Measurements from ENCODE around the gene NT5E. TPM values are rescaled to one million over a fixed set of nuclear protein-coding genes. Genes with fewer than 3 reads are reported as not detected.

NT5E gene
- total RNA-seq, 1 experiment from 2014 or later = 0.52 TPM

DNA sequence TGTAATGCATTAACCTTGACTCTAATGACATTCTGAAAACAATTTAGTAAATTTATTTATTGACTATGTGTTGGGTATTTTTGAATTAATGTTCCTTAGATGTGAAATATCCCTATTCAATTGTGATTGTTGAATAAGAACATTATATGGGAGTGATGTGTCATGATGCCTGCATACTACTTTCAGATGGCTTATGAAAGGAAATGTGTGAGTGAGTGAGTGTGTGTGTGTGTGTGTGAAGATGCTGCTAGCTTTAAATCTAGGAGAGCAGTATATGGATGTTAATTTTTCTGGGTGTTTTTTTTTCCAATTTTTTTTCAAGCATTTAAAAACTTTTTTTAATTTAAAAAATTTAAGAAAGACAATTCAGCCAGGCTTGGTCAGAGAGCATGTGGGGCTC is 32.5 kb upstream of the NT5E start:
- Mint-ChIP-seq H3K9me3 (no peaks in the 10 kb centered on the region), H3K4me1 (no peaks in the 10 kb centered on the region; a peak in 1 of 4 replicates), H3K27me3 (ENCODE audit: low read depth) (no peaks in the 10 kb centered on the region), H3K36me3 (ENCODE audit: insufficient read depth in 1 of 3, low read depth in 3 of 3) (no peaks in the 10 kb centered on the region), H3K27ac (no peak overlapping the region), H3K4me3 (no peak overlapping the region)
- Histone ChIP-seq H2AK5ac (ENCODE audit: insufficient read length, low read length) (no peak overlapping the region), H4K91ac (ENCODE audit: insufficient read length, low read depth, low read length) (no peak overlapping the region), H2BK20ac (ENCODE audit: low read depth, low read length, poor library complexity, severe bottlenecking) (no peak overlapping the region), H3K4me1 (ENCODE audit: insufficient read depth, low read length) (no peaks in the 10 kb centered on the region), H2BK15ac (ENCODE audit: low read depth, low read length) (no peak overlapping the region), H3K23ac (ENCODE audit: insufficient read length, low read depth, low read length) (no peak overlapping the region), H2AFZ (ENCODE audit: low read length) (no peak overlapping the region), H2BK12ac (ENCODE audit: insufficient read length, low read depth, low read length) (no peak overlapping the region), H3K27ac (ENCODE audit: insufficient read length, low read depth, low read length) (no peak overlapping the region), H3T11ph (ENCODE audit: low read length) (no peak overlapping the region), H3K14ac (ENCODE audit: insufficient read depth, low read length) (no peak overlapping the region), H3K56ac (ENCODE audit: insufficient read length, low read depth, low read length) (no peak overlapping the region), H3K27me3 (ENCODE audit: insufficient read depth, low read length) (no peaks in the 10 kb centered on the region), H3K9ac (ENCODE audit: extremely low read depth, insufficient read length, low read length) (no peak overlapping the region), H3K9me3 (ENCODE audit: control insufficient read depth, low read depth, low read length) (no peaks in the 10 kb centered on the region), H2BK5ac (ENCODE audit: insufficient read length, low read length) (no peak overlapping the region), H3K18ac (ENCODE audit: insufficient read length, low read depth, low read length) (no peak overlapping the region), H2BK120ac (ENCODE audit: low read depth, low read length, poor library complexity, severe bottlenecking) (no peak overlapping the region), H4K20me1 (ENCODE audit: control insufficient read depth, insufficient read depth, insufficient read length) (no peaks in the 10 kb centered on the region), H3K4ac (ENCODE audit: low read depth, low read length) (no peak overlapping the region), H3K23me2 (ENCODE audit: insufficient read length, low read depth, low read length, poor library complexity, severe bottlenecking) (no peaks in the 10 kb centered on the region), H4K5ac (ENCODE audit: insufficient read length, low read depth, low read length) (no peak overlapping the region), H3K4me2 (ENCODE audit: insufficient read depth, insufficient read length, low read length) (no peak overlapping the region), H4K8ac (replicated peaks; ENCODE audit: insufficient read length, low read depth, low read length) (no peak overlapping the region), H3K79me2 (ENCODE audit: insufficient read depth, low read length) (no peaks in the 10 kb centered on the region), H3K79me1 (ENCODE audit: insufficient read depth, low read depth, low read length, poor library complexity, severe bottlenecking) (no peaks in the 10 kb centered on the region)
- DNase-seq = no peak
- TF ChIP-seq, protein P1, sequence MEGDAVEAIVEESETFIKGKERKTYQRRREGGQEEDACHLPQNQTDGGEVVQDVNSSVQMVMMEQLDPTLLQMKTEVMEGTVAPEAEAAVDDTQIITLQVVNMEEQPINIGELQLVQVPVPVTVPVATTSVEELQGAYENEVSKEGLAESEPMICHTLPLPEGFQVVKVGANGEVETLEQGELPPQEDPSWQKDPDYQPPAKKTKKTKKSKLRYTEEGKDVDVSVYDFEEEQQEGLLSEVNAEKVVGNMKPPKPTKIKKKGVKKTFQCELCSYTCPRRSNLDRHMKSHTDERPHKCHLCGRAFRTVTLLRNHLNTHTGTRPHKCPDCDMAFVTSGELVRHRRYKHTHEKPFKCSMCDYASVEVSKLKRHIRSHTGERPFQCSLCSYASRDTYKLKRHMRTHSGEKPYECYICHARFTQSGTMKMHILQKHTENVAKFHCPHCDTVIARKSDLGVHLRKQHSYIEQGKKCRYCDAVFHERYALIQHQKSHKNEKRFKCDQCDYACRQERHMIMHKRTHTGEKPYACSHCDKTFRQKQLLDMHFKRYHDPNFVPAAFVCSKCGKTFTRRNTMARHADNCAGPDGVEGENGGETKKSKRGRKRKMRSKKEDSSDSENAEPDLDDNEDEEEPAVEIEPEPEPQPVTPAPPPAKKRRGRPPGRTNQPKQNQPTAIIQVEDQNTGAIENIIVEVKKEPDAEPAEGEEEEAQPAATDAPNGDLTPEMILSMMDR (conservative IDR thresholded peaks at IDR 0.05) = no peak
